ENCODE data around the gene CERS1.

DNA sequence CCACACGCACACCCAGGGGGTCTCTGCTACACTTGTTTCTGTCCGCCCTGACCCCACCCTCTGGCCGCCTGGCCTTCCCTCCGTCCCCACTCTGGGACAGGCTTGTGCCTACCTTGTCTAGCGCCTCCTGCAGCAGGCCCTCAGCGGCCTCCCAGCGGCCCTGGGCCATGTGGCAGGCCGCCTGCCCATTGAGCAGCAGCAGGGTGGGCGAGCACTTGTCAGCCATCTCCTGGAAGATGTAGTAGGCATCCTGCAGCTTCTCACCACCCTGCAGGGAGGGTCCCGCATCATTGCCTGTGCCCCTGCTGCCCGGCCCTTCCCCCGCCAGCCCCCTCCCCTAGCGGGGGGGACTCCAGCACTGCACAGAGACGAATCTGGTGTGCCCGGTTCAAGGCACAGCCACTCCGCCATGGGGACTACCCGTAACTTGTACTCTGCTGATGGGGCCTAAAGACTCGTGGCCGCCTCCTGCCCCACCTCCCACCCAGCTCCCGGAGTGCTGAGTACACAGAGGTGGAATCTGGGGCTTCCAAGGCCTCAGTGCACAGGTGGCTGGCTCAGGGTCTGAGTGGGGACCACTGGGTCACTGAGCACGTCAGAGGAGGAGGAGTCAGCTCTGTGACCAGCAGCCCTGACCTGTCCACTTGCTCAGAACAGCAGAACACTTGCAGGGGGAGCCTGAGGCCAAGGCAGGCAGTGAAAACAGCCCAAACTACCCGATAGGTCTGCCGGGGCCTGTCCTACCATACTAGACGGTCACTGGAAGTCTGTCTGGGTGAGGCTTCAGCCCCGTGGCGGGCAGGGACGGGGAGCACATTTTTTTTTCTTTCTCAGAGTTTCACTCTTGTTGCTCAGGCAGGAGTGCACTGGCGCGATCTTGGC lies 7.4 kb upstream of the CERS1 start:
- no peak for TF ChIP-seq ESRRG (CRISPR knock-in tag; IDR thresholded peaks at IDR 0.05)
- TF ChIP-seq, protein P1, sequence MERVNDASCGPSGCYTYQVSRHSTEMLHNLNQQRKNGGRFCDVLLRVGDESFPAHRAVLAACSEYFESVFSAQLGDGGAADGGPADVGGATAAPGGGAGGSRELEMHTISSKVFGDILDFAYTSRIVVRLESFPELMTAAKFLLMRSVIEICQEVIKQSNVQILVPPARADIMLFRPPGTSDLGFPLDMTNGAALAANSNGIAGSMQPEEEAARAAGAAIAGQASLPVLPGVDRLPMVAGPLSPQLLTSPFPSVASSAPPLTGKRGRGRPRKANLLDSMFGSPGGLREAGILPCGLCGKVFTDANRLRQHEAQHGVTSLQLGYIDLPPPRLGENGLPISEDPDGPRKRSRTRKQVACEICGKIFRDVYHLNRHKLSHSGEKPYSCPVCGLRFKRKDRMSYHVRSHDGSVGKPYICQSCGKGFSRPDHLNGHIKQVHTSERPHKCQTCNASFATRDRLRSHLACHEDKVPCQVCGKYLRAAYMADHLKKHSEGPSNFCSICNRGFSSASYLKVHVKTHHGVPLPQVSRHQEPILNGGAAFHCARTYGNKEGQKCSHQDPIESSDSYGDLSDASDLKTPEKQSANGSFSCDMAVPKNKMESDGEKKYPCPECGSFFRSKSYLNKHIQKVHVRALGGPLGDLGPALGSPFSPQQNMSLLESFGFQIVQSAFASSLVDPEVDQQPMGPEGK (CRISPR knock-in tag; IDR thresholded peaks at IDR 0.05; ENCODE audit: borderline replicate concordance), result no peak
- TF ChIP-seq ISL1 (CRISPR knock-in tag; IDR thresholded peaks at IDR 0.05), result no peak
- no peak for TF ChIP-seq SNAI2 (CRISPR knock-in tag; IDR thresholded peaks at IDR 0.05)
- TF ChIP-seq, protein P2, sequence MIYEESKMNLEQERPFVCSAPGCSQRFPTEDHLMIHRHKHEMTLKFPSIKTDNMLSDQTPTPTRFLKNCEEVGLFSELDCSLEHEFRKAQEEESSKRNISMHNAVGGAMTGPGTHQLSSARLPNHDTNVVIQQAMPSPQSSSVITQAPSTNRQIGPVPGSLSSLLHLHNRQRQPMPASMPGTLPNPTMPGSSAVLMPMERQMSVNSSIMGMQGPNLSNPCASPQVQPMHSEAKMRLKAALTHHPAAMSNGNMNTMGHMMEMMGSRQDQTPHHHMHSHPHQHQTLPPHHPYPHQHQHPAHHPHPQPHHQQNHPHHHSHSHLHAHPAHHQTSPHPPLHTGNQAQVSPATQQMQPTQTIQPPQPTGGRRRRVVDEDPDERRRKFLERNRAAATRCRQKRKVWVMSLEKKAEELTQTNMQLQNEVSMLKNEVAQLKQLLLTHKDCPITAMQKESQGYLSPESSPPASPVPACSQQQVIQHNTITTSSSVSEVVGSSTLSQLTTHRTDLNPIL (CRISPR knock-in tag; IDR thresholded peaks at IDR 0.05; ENCODE audit: low read depth), result no peak
- TF ChIP-seq ZFP30 (CRISPR knock-in tag; IDR thresholded peaks at IDR 0.05), result no peak
- TF ChIP-seq ARNTL (CRISPR knock-in tag; IDR thresholded peaks at IDR 0.05; ENCODE audit: borderline replicate concordance, low read depth), result no peak
- no peak for TF ChIP-seq TCF4 (CRISPR knock-in tag; IDR thresholded peaks at IDR 0.05; ENCODE audit: borderline replicate concordance)
- no peak for TF ChIP-seq GLIS3 (CRISPR knock-in tag; IDR thresholded peaks at IDR 0.05)
- no peak for TF ChIP-seq CSDC2 (CRISPR knock-in tag; IDR thresholded peaks at IDR 0.05)
